NCI-H748 treated with DMSO at 0.1 percent for 48 hours (cell line): ENCODE data around the gene SUCLA2.

ENCODE experiments used
- DNase-seq: peaks from one replicate; lab custom pipeline; 2025; lab: John Stamatoyannopoulos, UW

SUCLA2 gene

GRCh38 chr13:47901441-47901840 is 99.6 kb downstream of the SUCLA2 start:
- no peak for DNase-seq

- no peak for DNase-seq
Measured at GRCh38 chr13:47898080-47898479, 103.0 kb downstream of the SUCLA2 start.

GRCh38 chr13:47897411-47898050 is 103.5 kb downstream of the SUCLA2 start:
- DNase-seq, result no peak

- no peak for DNase-seq
Measured at GRCh38 chr13:47896546-47896945, 104.5 kb downstream of the SUCLA2 start.

GRCh38 chr13:47896111-47896510 is 105.0 kb downstream of the SUCLA2 start:
- no peak for DNase-seq

GRCh38 chr13:47893527-47893926 is 107.5 kb downstream of the SUCLA2 start:
- no peak for DNase-seq
